Epithelial cell of esophagus (primary cell): Measurements from ENCODE around the gene NFS1.
"Not testable (repeated sequence)": the region's sequence is repeated elsewhere in the genome, so short reads cannot be mapped to it uniquely, and the experiment has no call there.

Experiments
- DNase-seq: peaks from one replicate; pipeline ENCODE4 v3.0.0; 2010; ENCODE audit warnings: low read depth
- H3K4me3 ChIP-seq: 2 replicates; pipeline ENCODE4 v1.5.1; 2011; ENCODE audit warnings: mild to moderate bottlenecking, low read length, control low read depth
- CTCF ChIP-seq: IDR thresholded peaks from 2 replicates; pipeline ENCODE4 v1.5.1; 2011; ENCODE audit warnings: low read depth, mild to moderate bottlenecking, low read length, control low read depth, inconsistent platforms; ENCODE audit not compliant: insufficient read depth; ENCODE audit errors: missing control alignments

NFS1 gene

GRCh38 chr20:35695245-35695749 is 3.9 kb downstream of the NFS1 start:
- DNase-seq: no peak
- TF ChIP-seq CTCF: no peak
- H3K4me3 ChIP-seq: no peak overlapping the region

GRCh38 chr20:35690265-35690664 is 8.9 kb downstream of the NFS1 start:
- no peak for DNase-seq
- no peak for TF ChIP-seq CTCF
- H3K4me3 ChIP-seq: no peak overlapping the region

- H3K4me3 ChIP-seq, DNase-seq: not testable (repeated sequence)
These were observed 12.3 kb downstream of the NFS1 start for GRCh38 chr20:35686872-35687271.

GRCh38 chr20:35685368-35685767 is 13.8 kb downstream of the NFS1 start:
- not testable (repeated sequence) for H3K4me3 ChIP-seq, DNase-seq

GRCh38 chr20:35681960-35682359 is 17.2 kb downstream of the NFS1 start:
- no peak for TF ChIP-seq CTCF
- no peak overlapping the region for H3K4me3 ChIP-seq
- no peak for DNase-seq

GRCh38 chr20:35680452-35681183 is 18.5 kb downstream of the NFS1 start:
- no peak overlapping the region for H3K4me3 ChIP-seq
- no peak for DNase-seq
- no peak for TF ChIP-seq CTCF

- H3K4me3 ChIP-seq: no peak overlapping the region
- DNase-seq: no peak
- TF ChIP-seq CTCF: no peak
These were observed 24.2 kb downstream of the NFS1 start for GRCh38 chr20:35674921-35675320.

GRCh38 chr20:35673884-35674283 is 25.3 kb downstream of the NFS1 start:
- TF ChIP-seq CTCF: no peak
- H3K4me3 ChIP-seq: no peak overlapping the region
- DNase-seq: no peak
